SK-N-DZ (cell line): Measurements from ENCODE around the gene WRNIP1.

ENCODE experiments used
- DNase-seq: peaks from one replicate; pipeline ENCODE4 v3.0.0-alpha.2; 2015; ENCODE audit warnings: low spot score

The WRNIP1 gene

DNA sequence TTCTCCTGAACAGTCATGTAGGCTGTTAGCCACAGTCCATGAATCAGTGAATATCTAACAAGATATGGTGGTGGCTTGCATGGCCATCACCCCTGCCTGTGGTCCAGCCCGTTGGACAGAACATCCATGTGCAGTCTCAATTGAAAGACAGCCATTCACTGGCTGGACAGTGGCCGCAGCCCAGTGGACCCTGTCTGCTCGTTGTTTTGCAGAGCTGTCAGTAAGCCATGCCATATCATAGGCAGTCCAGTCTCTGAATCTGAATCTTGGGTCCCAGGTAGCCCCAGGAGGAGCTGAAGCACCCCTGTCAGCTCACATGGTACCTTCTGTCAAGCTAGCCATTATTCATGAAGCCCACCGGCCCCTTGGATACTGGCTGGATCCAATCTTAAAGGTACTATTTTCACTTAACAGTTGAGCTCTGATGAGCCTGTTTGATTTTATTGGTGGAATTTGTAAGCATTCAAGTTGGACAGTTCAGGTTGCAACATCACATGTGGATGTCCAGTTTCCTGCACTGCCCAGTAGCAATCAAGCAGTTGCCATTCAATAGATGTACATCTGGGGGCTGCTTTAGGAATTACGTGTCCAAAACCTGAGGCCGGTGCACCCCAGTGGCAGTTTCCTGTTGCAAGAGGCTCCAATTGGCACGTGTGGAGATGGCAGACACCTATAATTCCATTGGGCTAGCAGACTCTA, 38.7 kb downstream of the WRNIP1 start:
- DNase-seq = no peak

DNA sequence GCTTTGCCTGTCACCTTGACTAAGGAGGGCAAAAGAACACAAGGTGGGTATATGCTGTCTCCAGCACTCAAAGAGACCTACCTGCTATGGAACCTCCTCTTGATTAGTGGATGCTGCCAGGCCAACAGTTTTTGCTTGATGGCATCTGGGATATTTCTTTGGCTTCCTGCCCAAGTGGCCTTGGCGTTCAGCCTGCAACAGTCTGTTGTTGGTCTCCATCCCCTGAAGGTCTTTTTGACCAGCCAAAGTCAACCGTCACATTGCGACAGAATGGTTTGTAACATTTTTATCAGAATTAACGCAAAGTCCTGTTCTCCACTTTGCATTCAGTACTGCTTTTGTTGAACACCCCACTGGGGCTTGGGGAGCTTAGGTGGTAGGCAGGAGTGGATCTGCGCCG, 39.3 kb downstream of the WRNIP1 start:
- no peak for DNase-seq

DNA sequence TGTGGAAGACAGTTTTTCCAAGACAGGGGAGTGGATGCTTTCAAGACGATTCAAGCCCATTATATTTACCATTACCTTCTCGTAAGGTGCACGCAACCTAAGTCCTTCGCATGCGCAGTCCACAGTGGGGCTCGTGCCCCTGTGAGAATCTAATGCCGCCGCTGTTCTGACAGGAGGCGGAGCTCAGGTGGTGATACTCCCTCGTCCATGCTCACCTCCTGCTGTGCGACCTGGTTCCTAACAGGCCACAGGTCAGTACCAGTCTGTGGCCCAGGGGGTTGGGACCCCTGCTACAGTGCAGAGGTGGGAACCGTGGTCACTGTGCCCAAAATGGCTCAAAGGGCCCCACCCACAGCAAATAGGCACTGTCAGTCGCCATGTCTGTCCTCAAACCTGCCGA, 39.8 kb downstream of the WRNIP1 start:
- no peak for DNase-seq

DNA sequence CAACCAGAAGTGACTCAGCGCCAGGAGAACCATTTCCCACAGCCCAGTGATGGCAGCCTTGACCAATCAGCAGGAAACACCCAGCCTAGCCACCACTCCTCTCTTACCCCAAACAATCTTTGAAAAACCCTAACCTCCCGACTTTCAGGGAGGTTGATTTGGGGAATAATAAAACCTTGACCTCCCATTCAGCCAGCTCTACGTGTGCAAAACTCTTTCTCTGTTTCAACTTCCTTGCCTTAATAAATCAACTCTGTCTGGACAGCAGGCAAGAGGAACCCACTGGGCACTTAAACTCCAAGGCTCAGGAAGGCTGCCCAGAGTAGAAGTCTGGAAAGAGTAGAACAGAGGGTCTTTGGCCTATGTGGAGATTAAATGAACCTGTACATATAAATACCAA, 41.5 kb downstream of the WRNIP1 start:
- no peak for DNase-seq

DNA sequence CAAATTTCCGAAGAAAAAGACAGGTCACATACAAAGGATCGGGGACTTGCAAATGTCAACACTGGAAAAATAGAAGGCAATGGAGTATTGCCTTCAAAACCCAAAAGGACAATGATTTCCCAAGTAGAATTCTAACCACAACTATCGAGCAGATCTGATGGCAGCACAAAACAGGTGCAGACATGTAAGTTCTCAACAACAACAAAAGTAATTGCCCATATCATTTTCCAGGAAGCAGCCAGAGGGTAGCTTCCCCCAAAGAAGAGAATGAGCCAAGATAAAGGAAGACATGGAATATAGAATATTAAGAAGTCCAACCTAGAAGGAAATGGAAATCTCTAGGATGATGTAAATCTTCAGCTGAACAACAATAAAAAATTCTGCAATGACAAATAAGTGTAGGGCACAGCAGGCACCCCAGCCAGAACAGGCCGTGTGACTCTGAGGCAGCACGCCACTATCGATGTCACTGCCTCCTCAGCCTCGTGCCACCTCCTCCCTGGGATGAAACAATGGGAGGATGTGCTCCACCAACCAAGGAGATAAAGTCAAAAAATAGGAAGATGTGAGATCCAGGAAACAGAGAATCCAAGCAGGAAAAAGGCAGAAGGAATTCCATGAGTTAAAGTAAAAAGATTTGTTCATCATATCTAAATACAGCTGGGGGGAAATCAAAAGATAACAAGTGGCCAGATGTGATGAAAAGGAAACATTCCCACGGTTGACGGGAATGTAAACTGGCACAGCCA, 42.3 kb downstream of the WRNIP1 start:
- no peak for DNase-seq

DNA sequence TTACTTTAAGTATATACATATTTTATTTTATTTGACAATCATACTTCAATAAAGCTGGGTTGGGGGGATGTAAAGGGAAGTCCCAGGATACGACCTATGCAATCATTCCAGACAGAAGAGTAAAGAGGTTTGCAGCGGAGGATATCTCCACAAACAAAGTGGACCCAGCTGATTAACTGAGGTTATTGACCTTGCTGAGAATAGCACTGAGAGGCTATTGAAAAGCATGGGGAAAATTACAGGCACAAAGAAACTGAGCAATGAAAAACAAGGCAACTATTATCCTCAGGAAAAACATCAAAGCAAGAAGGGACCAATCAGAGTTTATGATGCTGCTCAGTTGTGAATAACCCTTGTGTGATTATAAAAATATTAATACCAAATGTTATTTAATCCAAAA, 43.8 kb downstream of the WRNIP1 start:
- no peak for DNase-seq

DNA sequence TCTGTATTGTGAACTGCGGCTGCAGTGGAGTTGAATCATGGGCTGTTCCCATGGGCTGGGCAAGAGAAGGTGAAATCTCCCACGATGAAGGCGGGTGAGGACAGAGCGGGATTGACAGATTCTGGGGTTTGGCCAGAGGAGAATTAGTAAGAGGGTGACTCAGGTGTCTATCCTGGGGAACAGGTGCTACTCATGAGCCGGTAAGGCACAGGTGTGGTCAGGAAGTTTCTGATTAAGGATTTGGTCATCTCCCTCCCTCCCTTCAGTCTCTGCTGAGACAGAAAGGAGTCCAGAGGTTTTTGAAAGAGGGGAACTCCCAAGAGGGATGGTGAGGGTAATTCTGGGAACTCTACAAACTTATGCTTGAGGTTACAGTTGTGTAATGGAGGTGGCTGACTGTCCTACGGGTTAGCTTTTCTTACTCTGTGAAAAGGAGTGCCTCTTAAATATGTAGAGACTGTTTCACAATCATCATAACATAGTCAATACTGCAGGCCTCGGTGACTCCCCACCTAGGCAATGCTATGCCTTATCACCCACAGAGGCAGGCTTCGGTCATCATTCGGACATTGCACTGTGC, 45.0 kb downstream of the WRNIP1 start:
- no peak for DNase-seq

DNA sequence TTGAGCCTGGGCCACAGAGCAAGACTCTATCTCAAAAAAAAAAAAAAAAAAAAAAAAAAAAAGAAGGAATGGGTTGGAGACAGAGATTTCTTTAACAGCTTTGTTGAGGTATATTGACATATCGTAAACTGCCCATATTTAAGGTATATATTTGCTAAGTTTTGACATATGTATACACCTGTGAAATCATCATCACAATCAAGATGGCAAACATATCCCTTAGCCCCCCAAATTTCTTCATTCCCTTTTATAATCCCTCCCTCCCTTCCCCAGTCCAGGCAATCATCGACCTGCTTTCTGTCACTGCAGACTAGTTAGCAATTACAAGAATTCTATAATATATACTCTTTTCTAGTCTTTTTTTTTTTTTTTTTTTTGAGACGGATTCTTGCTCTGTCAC, 47.5 kb downstream of the WRNIP1 start:
- no peak for DNase-seq

DNA sequence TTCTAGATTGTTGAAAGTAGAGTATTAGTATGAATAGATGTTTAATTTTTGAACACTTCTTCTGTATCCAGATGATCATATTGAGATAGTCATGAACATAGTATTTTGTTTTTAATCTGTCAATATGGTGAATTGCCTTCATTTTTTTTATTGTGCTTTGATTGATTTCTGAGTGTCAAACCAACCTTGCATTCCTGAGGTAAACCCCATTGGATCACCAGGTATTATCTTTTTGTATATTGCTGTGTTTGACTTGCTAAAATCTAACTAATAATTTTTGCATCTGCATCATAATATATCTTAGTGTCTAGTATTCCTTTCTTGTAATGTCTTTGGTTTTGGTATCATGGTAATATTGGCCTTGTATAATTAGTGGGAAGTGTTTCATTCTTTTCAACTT, 51.0 kb downstream of the WRNIP1 start:
- no peak for DNase-seq

DNA sequence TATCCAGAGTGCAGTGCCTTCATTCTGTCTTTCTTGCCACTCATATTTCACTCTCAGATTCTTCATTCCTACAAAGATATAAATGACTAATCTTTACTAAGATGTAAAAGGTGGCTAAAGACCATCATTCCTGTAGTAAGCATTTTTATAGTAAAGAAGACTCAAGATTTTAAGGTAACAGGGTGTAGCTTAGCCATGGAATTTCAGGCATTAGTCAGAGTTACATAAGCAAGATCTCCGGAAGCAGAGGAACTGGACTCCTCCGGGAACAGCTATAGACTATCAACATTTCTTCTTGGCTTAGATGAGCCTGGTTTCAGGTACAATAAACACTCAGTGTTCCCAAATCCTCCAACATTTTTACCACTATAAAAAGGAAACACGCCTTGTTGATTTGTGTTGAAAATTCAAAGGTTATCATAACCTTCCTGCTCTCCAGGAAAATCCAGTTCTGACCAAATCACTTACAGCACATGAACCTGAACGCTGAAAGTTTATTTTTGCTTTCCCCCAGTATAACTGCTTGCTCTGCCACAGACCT, 52.8 kb downstream of the WRNIP1 start:
- DNase-seq = no peak

DNA sequence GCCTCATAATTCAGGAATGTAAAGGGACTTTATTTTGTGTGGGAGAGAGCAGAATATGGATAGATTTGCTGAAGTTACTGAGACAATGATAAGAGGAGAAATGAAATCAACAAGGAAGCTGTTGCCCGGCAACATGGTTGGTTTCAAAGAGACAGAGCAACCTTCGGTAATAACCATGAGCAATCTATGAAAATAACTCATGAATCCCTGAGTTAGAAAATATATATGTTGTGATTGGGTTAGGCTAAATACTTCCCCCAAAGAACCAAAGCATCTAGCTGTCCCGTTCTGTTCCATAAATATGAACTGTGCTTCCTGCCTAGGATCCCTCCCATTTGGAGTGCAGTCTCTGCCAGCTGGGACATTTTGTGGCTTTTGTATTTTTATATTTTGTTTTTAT, 53.4 kb downstream of the WRNIP1 start:
- DNase-seq = no peak

DNA sequence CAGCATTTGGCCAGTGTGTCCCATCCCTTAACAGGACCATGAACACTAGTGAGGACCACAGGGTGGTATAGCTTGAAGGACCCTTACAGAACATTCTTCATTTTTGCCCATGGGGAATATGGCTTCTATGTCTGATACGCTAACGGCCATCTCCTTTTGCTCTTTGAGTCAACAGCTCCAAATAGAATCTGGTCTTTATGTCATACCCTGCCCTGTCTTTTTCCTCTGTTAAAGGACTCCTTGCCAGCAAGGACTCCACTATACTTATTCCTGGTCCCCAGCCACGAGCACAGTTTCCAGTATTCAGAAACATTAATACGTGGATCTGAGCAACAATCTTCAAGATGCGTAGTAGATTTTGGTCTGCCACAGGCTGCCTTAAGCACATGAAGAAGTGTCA, 53.9 kb downstream of the WRNIP1 start:
- no peak for DNase-seq

DNA sequence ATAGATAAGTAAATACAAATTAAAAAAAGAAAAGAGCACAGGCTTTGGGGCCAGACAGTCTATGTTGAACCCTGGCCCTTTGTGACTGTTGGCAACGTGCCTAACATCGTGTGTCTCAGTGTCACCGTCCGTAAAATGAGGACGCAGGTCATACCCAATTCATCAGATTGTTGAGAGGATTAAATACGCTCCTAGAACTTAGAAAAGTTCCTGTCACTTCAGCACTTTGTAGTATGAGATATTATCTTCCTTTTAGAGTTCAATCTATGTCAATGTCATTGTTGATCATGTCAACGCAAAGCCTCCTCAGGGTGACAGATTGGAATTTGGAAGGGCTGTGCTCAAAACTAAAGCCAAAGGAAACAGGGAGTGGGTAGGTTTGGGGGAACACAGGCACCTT, 54.8 kb downstream of the WRNIP1 start:
- DNase-seq = no peak

DNA sequence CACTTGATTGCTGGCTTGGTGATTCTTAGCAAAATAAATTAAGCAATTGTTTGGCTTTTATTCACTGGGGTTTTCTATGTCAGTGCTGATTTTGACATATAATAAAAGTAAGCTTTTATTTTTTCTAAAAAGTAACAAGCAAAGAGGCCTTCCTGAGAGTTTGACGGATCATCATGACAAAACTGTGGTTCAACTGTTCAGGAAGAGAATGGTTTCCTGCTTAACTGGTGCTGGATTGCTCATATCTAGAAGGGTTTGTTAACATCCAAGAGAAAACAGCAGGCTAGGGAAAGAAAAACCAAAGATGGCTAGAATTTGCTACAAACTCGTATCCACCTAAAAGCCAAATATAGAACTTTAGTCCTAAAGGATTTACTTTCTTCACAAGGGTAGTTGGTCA, 55.2 kb downstream of the WRNIP1 start:
- no peak for DNase-seq

DNA sequence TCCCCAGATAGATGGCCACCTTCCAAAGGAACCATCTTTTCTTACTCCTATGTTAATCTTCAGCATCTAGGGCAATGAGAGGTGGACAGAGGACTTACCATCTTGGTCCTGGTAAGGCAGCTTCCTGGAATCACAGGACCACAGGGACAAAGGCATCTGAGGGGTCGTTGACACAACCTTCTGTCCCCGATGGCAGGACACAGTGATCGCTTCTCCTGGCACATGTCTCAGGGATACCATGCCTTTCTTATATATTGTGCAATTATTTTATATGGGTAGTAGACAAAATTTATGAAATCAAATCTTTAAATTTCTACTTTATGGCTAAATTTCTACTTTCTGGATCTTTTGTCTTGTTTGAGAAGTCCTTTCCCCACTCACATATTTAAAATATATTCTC, 56.4 kb downstream of the WRNIP1 start:
- no peak for DNase-seq

DNA sequence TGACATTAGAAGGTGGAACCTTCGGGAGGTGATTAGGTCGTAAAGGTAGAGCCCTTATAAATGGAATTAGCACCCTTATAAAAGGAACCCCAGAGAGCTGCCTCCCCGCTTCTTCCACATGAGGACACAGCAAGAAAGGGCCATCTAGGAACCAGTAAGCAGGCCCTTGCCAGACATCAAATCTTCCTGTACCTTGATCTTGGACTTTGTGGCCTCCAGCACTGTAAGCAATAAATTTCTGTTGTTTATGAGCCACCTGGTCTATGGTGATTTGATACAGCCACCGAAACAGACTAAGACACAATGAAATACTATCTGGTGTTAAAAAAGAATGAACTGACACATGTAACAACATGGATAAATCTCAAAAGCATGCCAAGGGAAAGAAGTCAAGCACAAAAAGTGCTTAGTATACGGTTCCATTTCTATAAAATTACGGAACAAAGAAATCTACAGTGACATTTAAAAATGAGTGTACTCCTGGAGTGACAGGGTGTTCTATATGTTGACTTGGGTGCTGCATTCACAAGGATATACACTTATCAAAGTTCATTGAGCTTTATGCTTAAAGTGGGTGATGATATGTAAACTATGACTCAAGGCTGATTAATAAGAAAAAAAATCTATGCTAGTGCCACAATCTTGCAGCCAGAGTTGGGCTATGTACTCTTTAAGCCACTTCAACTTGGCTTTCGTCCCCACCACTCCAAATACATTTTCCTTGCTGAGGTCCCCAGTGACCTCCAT, 58.1 kb downstream of the WRNIP1 start:
- no peak for DNase-seq

DNA sequence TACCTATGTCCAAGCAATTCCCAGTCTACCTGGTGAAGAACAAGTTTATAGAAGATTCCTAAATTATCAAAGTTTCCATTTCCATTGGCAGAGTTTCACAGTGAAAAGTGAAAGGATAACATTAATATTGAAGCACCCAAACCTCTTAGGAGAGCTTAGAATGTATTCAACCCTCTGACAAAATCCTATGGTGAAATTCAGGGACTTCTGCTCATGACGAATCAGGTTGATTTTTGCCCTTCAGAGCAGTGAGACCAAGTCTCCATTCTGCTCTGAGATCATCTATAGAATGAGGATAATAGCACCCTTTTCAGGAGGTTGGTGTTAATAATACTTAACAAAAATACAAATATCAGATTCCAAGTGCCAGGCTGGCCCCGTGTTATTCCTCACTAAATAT, 60.9 kb downstream of the WRNIP1 start:
- no peak for DNase-seq

DNA sequence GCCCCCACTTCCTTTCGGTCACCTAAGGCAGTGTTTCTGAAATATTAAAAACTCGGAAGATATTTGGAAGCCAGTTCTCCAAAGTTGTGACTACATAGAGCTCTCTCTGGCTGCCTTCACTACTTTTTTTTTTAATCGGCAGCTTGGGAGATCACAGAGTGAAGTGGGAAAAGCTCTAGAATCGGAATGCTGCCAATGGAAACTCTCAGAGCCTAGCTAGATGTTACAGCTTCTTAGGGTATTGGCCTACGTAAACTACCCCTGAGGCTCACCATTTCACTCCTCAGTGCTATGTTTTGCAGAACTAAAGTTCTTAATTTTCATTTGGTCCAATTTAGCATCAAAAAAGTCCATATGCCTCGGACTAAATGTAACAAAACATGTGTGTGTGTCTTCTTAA, 61.9 kb downstream of the WRNIP1 start:
- DNase-seq = no peak

DNA sequence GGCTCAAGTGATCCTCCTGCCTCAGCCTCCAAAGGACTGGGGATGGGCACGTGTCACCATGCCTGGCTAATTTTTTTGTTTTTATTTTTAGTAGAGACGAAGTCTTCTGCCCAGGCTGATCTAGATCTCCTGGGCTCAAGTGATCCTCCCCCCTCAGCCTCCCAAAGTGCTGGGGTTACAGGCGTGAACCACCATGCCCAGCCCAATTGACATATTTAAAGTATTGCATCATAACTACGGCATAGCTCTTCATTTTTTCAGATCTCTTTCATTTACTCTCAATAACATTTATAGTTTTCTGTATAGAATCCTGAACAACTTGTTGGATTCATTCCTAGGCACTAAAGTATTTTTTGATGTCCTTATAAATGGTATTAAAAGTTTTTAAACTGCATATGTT, 63.4 kb downstream of the WRNIP1 start:
- no peak for DNase-seq

DNA sequence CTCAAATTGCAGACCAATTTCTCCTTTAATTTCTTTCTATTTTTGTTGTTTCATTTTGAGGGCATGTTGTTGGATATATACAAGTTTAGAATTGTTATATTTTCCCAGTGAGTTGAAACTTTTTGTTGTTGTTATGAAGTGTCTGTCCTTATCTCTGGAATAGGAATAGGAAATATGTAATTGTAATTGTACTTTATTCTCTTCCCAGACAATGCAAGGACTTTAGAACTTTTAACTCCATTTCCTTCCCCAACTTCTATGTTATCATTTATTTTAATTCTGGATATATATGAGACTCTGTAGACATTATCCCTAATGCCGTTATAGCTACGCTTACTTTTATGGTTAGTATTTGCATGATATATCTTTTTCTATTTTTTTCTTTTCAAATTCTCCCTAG, 64.1 kb downstream of the WRNIP1 start:
- DNase-seq = no peak

DNA sequence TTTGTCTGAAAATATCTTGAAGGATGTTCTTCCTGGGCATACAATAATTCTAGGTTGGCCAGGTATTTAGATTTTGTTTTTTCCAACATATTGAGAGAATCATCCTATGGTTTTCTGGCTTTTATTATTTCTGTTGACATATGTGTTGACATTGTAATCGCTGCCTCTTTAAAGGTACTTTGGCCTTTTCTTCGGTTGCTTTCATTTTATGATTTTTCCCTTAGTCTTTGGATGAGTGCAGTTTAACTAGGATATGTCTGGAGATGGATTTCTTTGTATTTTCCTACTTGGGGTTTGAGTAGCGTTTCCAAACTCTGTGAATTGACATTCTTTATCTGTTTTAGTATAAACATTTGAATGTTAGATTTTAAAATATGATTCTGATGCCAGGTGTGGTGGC, 65.0 kb downstream of the WRNIP1 start:
- no peak for DNase-seq

DNA sequence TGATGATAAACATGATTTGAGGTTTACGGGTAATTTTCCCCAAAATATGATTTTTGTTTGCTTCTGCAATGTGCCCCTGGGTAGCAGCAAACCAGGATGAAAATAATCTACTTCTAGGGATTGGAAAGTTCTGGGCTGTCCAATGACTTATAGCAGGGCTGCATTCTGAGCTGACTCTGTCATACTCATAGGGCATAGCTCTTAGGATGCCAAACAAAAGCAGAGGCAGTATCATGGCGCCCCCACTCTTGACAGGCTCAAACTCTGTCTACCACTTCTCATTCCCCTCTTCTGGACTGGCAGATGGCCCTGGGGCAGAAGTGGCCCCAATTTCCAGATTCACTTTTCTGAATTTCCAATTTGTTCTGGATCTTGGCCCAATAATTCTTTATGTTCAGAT, 66.2 kb downstream of the WRNIP1 start:
- DNase-seq = no peak
